ENCODE results near the gene SLC9A3. TPM values are rescaled to one million over a fixed set of nuclear protein-coding genes. Genes with fewer than 3 reads are reported as not detected.

Gene SLC9A3
- total RNA-seq, 2 experiments from 2014 or later = 2.3 to 2.5 TPM

DNA sequence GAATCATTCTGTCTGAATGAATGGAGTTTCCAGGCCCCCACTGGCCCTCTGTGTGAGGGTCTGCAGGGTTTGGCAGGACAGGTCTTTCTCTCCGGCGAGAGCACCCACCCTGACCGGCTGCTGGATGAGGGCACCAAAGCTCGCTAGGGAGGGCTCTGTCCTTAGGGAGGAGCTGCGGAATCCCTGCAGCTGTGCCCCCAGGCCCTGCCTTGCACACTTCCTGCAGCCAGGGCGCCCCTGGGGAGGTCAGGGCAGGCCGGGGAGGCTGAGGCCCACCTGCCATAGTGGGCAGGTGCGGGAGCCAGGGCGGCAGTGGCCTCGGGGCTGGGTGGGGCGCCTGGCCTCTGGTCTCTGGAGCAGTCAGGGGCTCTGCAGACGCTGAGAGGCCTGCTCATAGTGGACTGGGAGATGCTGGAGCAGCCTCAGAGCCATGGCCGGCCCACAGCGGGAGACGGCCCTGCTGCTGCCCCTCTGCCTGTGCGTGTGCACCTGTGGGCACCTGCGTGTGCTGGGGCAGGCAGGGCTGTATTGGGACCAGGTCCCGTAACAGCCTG is 45.2 kb downstream of the SLC9A3 start:
- Mint-ChIP-seq H3K27ac (no peak overlapping the region), H3K27me3 (peaks cover 33% of the 10 kb centered on the region), H3K36me3 (ENCODE audit: low read depth) (no peaks in the 10 kb centered on the region), H3K9me3 (no peaks in the 10 kb centered on the region), H3K4me3 (no peak overlapping the region), H3K4me1 (ENCODE audit: low read depth) (peaks cover under 1% of the 10 kb centered on the region)
- ChIA-PET POLR2A (no interaction called here), CTCF (no interaction called here)
- TF ChIP-seq, protein P1, sequence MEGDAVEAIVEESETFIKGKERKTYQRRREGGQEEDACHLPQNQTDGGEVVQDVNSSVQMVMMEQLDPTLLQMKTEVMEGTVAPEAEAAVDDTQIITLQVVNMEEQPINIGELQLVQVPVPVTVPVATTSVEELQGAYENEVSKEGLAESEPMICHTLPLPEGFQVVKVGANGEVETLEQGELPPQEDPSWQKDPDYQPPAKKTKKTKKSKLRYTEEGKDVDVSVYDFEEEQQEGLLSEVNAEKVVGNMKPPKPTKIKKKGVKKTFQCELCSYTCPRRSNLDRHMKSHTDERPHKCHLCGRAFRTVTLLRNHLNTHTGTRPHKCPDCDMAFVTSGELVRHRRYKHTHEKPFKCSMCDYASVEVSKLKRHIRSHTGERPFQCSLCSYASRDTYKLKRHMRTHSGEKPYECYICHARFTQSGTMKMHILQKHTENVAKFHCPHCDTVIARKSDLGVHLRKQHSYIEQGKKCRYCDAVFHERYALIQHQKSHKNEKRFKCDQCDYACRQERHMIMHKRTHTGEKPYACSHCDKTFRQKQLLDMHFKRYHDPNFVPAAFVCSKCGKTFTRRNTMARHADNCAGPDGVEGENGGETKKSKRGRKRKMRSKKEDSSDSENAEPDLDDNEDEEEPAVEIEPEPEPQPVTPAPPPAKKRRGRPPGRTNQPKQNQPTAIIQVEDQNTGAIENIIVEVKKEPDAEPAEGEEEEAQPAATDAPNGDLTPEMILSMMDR (IDR thresholded peaks at IDR 0.05) = no peak
- ATAC-seq (ENCODE audit: poor library complexity) (no peak), DNase-seq (no peak)
- Histone ChIP-seq H3K27ac (ENCODE audit: low read depth in 1 of 2, low read length in 2 of 2) (no peak overlapping the region), H3K4me1 (ENCODE audit: insufficient read depth, low read length) (peaks cover 20% of the 10 kb centered on the region), H3K27me3 (ENCODE audit: control insufficient read depth in 1 of 2, insufficient read depth in 2 of 2, low read length in 2 of 2) (peaks cover 27 to 28% of the 10 kb centered on the region in 2 experiments), H3K36me3 (ENCODE audit: insufficient read depth, low read length) (no peaks in the 10 kb centered on the region), H3K9me3 (ENCODE audit: control insufficient read depth in 1 of 2, insufficient read depth in 1 of 2, low read length in 2 of 2) (peaks cover 0 to 44% of the 10 kb centered on the region in 2 experiments), H3K4me3 (ENCODE audit: low read length) (no peak overlapping the region)
- intact Hi-C loops (cut with DNase I, micrococcal nuclease) = no loop called here

DNA sequence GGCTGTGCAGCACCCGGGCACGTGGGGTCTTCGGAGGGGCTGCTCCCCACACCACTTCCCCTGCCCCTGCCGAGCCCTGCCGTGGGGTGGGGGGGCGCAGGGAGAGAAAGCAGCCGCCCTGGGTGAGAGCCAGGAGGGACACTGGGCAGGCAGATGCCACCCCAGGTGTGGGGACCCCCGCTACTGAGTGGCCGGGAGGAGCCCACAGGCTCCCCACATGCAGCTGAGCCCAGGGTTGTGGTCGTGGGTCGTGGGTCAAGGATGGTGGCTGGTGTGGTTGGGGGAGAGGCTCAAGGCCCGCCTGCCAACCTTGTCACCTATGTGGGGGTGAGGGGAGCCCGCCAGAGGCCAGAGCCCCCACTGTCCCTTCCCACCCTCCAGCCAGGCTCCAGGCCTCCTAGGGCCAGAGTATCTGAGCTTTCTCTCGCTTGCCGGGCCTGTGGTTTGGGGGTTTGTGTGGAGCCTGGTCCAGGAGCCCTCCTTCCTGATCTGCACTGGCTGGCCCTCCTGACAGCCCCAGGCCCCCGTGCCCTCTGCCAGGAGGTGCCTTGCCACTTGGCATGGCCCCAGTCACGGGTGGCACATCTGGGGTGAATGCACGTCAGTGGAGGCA is 45.8 kb downstream of the SLC9A3 start:
- Histone ChIP-seq H3K4me1 (ENCODE audit: insufficient read depth, low read length) (peaks cover 22% of the 10 kb centered on the region), H3K4me3 (ENCODE audit: low read length) (no peak overlapping the region), H3K27ac (ENCODE audit: low read depth in 1 of 2, low read length in 2 of 2) (no peak overlapping the region), H3K27me3 (ENCODE audit: control insufficient read depth in 1 of 2, insufficient read depth in 2 of 2, low read length in 2 of 2) (peaks cover 24 to 28% of the 10 kb centered on the region in 2 experiments), H3K36me3 (ENCODE audit: insufficient read depth, low read length) (no peaks in the 10 kb centered on the region), H3K9me3 (ENCODE audit: control insufficient read depth in 1 of 2, insufficient read depth in 1 of 2, low read length in 2 of 2) (peaks cover 0 to 44% of the 10 kb centered on the region in 2 experiments)
- POLR2A ChIA-PET = no interaction called here
- CTCF ChIA-PET = no interaction called here
- Mint-ChIP-seq H3K27ac (no peak overlapping the region), H3K36me3 (ENCODE audit: low read depth) (no peaks in the 10 kb centered on the region), H3K4me3 (no peak overlapping the region), H3K9me3 (no peaks in the 10 kb centered on the region), H3K4me1 (ENCODE audit: low read depth) (peaks cover 4% of the 10 kb centered on the region), H3K27me3 (peaks cover 38% of the 10 kb centered on the region)
- TF ChIP-seq, protein P1 (IDR thresholded peaks at IDR 0.05) = no peak
- ATAC-seq (ENCODE audit: poor library complexity) (no peak), DNase-seq (no peak)
- intact Hi-C loops (cut with DNase I, micrococcal nuclease) = no loop called here

DNA sequence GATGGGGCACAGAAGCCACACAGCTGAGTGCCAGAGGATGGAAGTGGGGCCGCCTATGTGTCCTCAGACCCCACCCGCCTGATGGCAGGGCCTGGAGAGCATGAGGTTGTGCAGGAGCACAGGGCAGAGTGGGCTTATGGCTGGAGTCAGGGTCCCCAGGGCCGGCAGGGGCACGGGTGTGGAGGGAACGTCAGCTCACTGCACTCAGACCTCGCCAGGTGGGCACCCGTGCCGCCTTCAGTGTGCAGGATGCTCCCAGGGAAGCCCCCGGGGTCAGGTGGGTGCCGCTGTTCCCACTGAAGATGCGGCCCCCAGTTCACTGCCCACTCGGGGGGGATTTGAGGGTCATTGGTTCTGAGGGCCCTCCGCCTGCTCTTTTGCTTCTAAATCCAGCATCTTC is 46.4 kb downstream of the SLC9A3 start:
- ATAC-seq (ENCODE audit: poor library complexity) = no peak
- peaks cover 38% of the 10 kb centered on the region for H3K27me3 Mint-ChIP-seq
- ChIA-PET POLR2A (interaction anchor here (0.8 kb wide), 1 partner anchor 32 kb away, joined by 3 read pairs; no protein-coding TSS in a partner anchor), CTCF (no interaction called here)
- DNase-seq = no peak
- peaks cover 0 to 44% of the 10 kb centered on the region in 2 experiments for H3K9me3 ChIP-seq (ENCODE audit: control insufficient read depth in 1 of 2, insufficient read depth in 1 of 2, low read length in 2 of 2)
- intact Hi-C loops (cut with DNase I, micrococcal nuclease) = no loop called here
- H3K36me3 Mint-ChIP-seq (ENCODE audit: low read depth) = no peaks in the 10 kb centered on the region
- H3K9me3 Mint-ChIP-seq = no peaks in the 10 kb centered on the region
- TF ChIP-seq, protein P1 (IDR thresholded peaks at IDR 0.05) = no peak
- H3K4me3 ChIP-seq (ENCODE audit: low read length) = no peak overlapping the region
- peaks cover 22% of the 10 kb centered on the region for H3K4me1 ChIP-seq (ENCODE audit: insufficient read depth, low read length)
- no peak overlapping the region for H3K27ac ChIP-seq (ENCODE audit: low read depth in 1 of 2, low read length in 2 of 2)
- no peaks in the 10 kb centered on the region for H3K36me3 ChIP-seq (ENCODE audit: insufficient read depth, low read length)
- H3K4me3 Mint-ChIP-seq = no peak overlapping the region
- no peak overlapping the region for H3K27ac Mint-ChIP-seq
- peaks cover 23 to 25% of the 10 kb centered on the region in 2 experiments for H3K27me3 ChIP-seq (ENCODE audit: control insufficient read depth in 1 of 2, insufficient read depth in 2 of 2, low read length in 2 of 2)
- H3K4me1 Mint-ChIP-seq (ENCODE audit: low read depth) = peaks cover 4% of the 10 kb centered on the region
